B cell (primary cell): ENCODE data around the gene GALC. TPM values are rescaled to one million over a fixed set of nuclear protein-coding genes. Genes with fewer than 3 reads are reported as not detected.

Experiments used
- ATAC-seq: fragments of 200-7000 bp; cut with Tn5 transposase; one replicate; pipeline ENCODE4 v1.10.0; 2021; ENCODE audit warnings: low read depth, mild to moderate bottlenecking, moderate number of reproducible peaks, moderate library complexity
- CTCF ChIA-PET: fragments of 350-600 bp; sonication (Branson Sonifier 250); formaldehyde crosslinking; loops from one replicate; lab custom pipeline; 2021; ENCODE audit warnings: antibody characterized with exemption, inconsistent platforms; lab: Charles Lee
- POLR2A ChIA-PET: fragments of 350-600 bp; sonication (Branson Sonifier 250); formaldehyde crosslinking; loops from one replicate; lab custom pipeline; 2021; ENCODE audit warnings: antibody characterized with exemption; lab: Charles Lee
- DNase-seq: peaks from one replicate; pipeline ENCODE4 v3.0.0; 2013
- H2AFZ ChIP-seq: 2 replicates; pipeline ENCODE4 v1.6.1; 2012; ENCODE audit warnings: mild to moderate bottlenecking, low read depth, low read length; ENCODE audit not compliant: insufficient read depth, poor library complexity, severe bottlenecking
- H3K27ac ChIP-seq, 2 donors: 1 replicate in 1 of 2; 2 replicates in 1 of 2; pipeline ENCODE4 v1.5.1; 2012 to 2013; ENCODE audit warnings: low read length in 2 of 2, mild to moderate bottlenecking in 2 of 2, moderate library complexity in 1 of 2
- H3K27me3 ChIP-seq, 4 experiments: fragments of 200-600 bp in 1 of 4; sonication (generic) in 1 of 4; replicated peaks in 1 of 4; 1 replicate in 2 of 4; 2 replicates in 2 of 4; pipeline versions ENCODE4 v1.6.1 to v1.7.0; 2013 to 2016; ENCODE audit warnings: low read length in 3 of 4, mild to moderate bottlenecking in 2 of 4, mixed read lengths in 1 of 4, moderate library complexity in 1 of 4; ENCODE audit not compliant: insufficient read depth in 4 of 4, control insufficient read depth in 3 of 4; ENCODE audit errors: control extremely low read depth in 1 of 4
- H3K36me3 ChIP-seq, 2 experiments: replicated peaks in 1 of 2; 1 replicate in 1 of 2; 2 replicates in 1 of 2; pipeline versions ENCODE4 v1.6.1 to v1.7.1; 2013; ENCODE audit warnings: low read length in 1 of 2; ENCODE audit not compliant: insufficient read depth in 2 of 2, control insufficient read depth in 1 of 2; ENCODE audit errors: control extremely low read depth in 1 of 2, extremely low read depth in 1 of 2
- H3K4me1 ChIP-seq, 2 donors: fragments of 200-600 bp in 1 of 2; sonication (generic) in 1 of 2; 1 replicate in 1 of 2; 2 replicates in 1 of 2; pipeline versions ENCODE4 v1.5.1 to v1.6.1; 2013 to 2017; ENCODE audit warnings: low read length in 2 of 2; ENCODE audit not compliant: control insufficient read depth in 2 of 2, insufficient read depth in 2 of 2
- H3K4me2 ChIP-seq: replicated peaks from 2 replicates; pipeline ENCODE3; 2012; ENCODE audit warnings: mild to moderate bottlenecking, low read depth, low read length; ENCODE audit not compliant: poor library complexity, severe bottlenecking
- H3K4me3 ChIP-seq, 5 experiments: fragments of 200-600 bp in 1 of 5; sonication (generic) in 1 of 5; 1 replicate in 3 of 5; 2 replicates in 2 of 5; pipeline versions ENCODE4 v1.5.1 to v1.7.0; 2011 to 2016; ENCODE audit warnings: low read length in 4 of 5, mild to moderate bottlenecking in 4 of 5, low read depth in 2 of 5, control low read depth in 1 of 5, moderate library complexity in 1 of 5; ENCODE audit not compliant: insufficient read depth in 1 of 5; ENCODE audit errors: control extremely low read depth in 1 of 5, extremely low read depth in 1 of 5
- H3K79me2 ChIP-seq: fragments of 200-600 bp; sonication (generic); one replicate; pipeline ENCODE4 v1.6.0; 2016; ENCODE audit warnings: low read length; ENCODE audit not compliant: control insufficient read depth, insufficient read depth
- H3K9ac ChIP-seq: fragments of 200-600 bp; sonication (generic); 2 replicates; pipeline ENCODE4 v1.6.1; 2017; ENCODE audit warnings: mild to moderate bottlenecking, low read length, moderate library complexity
- H3K9me3 ChIP-seq, 3 donors: one replicate each; pipeline versions ENCODE4 v1.6.1 to v1.7.1; 2013; ENCODE audit warnings: low read length in 2 of 3; ENCODE audit not compliant: control insufficient read depth in 2 of 3, insufficient read depth in 1 of 3; ENCODE audit errors: control extremely low read depth in 1 of 3
- H4K20me1 ChIP-seq: 2 replicates; pipeline ENCODE4 v1.6.0; 2012; ENCODE audit warnings: mild to moderate bottlenecking, low read length; ENCODE audit not compliant: insufficient read depth, control insufficient read depth, poor library complexity, severe bottlenecking
- H3K27ac Mint-ChIP-seq: one replicate; pipeline ENCODE4 v1.8.0; 2021; ENCODE audit warnings: mixed read lengths
- H3K27me3 Mint-ChIP-seq: one replicate; pipeline ENCODE4 v1.8.0; 2021; ENCODE audit warnings: mixed read lengths
- H3K4me1 Mint-ChIP-seq: one replicate; pipeline ENCODE4 v1.8.0; 2021; ENCODE audit warnings: mixed read lengths
- H3K4me3 Mint-ChIP-seq: one replicate; pipeline ENCODE4 v1.8.0; 2021; ENCODE audit warnings: mixed read lengths
- H3K9me3 Mint-ChIP-seq: one replicate; pipeline ENCODE4 v1.8.0; 2022; ENCODE audit warnings: mixed read lengths; ENCODE audit not compliant: insufficient read depth
- EZH2 ChIP-seq: IDR thresholded peaks from 2 replicates; pipeline ENCODE4 v1.6.1; 2012; ENCODE audit warnings: borderline replicate concordance, low read depth, mild to moderate bottlenecking, moderate library complexity, low read length; ENCODE audit not compliant: insufficient read depth, poor library complexity, severe bottlenecking
- WGBS: methylation state at CpG from one replicate; pipeline ENCODE4 v1.1.5; 2013; ENCODE audit warnings: missing lambda C conversion rate; ENCODE audit not compliant: insufficient coverage; 5-methylcytosine and 5-hydroxymethylcytosine counted together
- intact Hi-C: fragments of 100-400 bp; cut with micrococcal nuclease; formaldehyde crosslinking; loops from one replicate; pipeline ENCODE4 v1.10.0; 2022
- polyA plus RNA-seq: library from polyadenylated mRNA; depleted of rRNA; stranded (reverse); fragments of >200 nt; gene quantifications from 2 replicates; pipeline ENCODE4 v1.2.3, GENCODE V29; 2012
- total RNA-seq, 2 donors: library from RNA; stranded (reverse); fragments of 120-200 nt in 1 of 2; gene quantifications; 1 replicate in 1 of 2; 2 replicates in 1 of 2; pipeline versions ENCODE4 v1.2.3 to v1.2.4, GENCODE V29; 2013 to 2022
- TF ChIP-seq, protein P1 (sequence below): fragments of 200-600 bp; IDR thresholded peaks from one replicate; pipeline ENCODE4 v1.8.0; 2022; ENCODE audit warnings: antibody characterized with exemption, mild to moderate bottlenecking

Gene GALC
- total and polyA plus RNA-seq, 2 donors (not counting 1 experiment from before 2014, with no cell fraction given) = 4.9 to 17.8 TPM

GRCh38 chr14:87908550-87908949 lies 84.4 kb downstream of the GALC start:
- intact Hi-C loops = no loop called here

DNA sequence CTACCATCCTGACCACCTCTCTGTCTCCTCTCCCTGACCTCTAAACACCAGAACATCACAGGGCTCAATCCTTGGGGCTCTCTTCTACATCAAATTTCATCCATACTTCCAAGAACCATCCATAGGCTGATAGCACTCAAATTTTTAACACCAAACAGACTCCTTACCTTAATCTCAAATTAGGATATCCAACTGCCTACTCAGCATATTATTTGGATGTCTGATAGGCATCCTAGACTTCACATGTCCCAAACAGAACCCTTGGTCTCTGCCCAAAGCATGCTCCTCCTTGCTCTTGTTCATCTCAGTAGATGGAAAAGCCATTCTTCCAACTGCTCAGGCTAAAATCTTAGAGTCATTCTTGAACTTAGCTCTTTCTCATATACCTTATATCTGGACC lies 91.3 kb downstream of the GALC start:
- Mint-ChIP-seq H3K9me3 (no peaks in the 10 kb centered on the region), H3K4me1 (no peaks in the 10 kb centered on the region), H3K4me3 (no peak overlapping the region), H3K27me3 (peaks cover 16% of the 10 kb centered on the region), H3K27ac (no peak overlapping the region)
- H3K79me2 ChIP-seq = no peaks in the 10 kb centered on the region
- H3K27ac ChIP-seq = no peak overlapping the region
- ChIA-PET POLR2A (no interaction called here), CTCF (no interaction called here)
- DNase-seq (no peak), ATAC-seq (no peak)
- H2AFZ ChIP-seq = no peak overlapping the region
- no peaks in the 10 kb centered on the region for H3K36me3 ChIP-seq
- no peaks in the 10 kb centered on the region for H3K4me1 ChIP-seq
- no peaks in the 10 kb centered on the region for H4K20me1 ChIP-seq
- peaks cover 0 to 13% (median 6%) of the 10 kb centered on the region in 4 experiments for H3K27me3 ChIP-seq
- intact Hi-C loops = no loop called here
- H3K4me3 ChIP-seq = no peak overlapping the region
- no peaks in the 10 kb centered on the region for H3K9me3 ChIP-seq
- no peak overlapping the region for H3K4me2 ChIP-seq
- no peak overlapping the region for H3K9ac ChIP-seq
- no peak for TF ChIP-seq EZH2
- TF ChIP-seq, protein P1, sequence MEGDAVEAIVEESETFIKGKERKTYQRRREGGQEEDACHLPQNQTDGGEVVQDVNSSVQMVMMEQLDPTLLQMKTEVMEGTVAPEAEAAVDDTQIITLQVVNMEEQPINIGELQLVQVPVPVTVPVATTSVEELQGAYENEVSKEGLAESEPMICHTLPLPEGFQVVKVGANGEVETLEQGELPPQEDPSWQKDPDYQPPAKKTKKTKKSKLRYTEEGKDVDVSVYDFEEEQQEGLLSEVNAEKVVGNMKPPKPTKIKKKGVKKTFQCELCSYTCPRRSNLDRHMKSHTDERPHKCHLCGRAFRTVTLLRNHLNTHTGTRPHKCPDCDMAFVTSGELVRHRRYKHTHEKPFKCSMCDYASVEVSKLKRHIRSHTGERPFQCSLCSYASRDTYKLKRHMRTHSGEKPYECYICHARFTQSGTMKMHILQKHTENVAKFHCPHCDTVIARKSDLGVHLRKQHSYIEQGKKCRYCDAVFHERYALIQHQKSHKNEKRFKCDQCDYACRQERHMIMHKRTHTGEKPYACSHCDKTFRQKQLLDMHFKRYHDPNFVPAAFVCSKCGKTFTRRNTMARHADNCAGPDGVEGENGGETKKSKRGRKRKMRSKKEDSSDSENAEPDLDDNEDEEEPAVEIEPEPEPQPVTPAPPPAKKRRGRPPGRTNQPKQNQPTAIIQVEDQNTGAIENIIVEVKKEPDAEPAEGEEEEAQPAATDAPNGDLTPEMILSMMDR = no peak

More at GRCh38 chr14:87908550-87908949, 84.4 kb downstream of the GALC start:
- no peak for TF ChIP-seq EZH2
- TF ChIP-seq, protein P1 = no peak
- 80% methylated on average over 1 of the region's 5 CpGs for WGBS
- CTCF ChIA-PET = interaction anchor here (0.7 kb wide), 1 partner anchor 10 kb away, joined by 3 read pairs; no protein-coding TSS in a partner anchor
- no peak overlapping the region for H2AFZ ChIP-seq
- peaks cover 12% of the 10 kb centered on the region for H3K27me3 Mint-ChIP-seq
- no peaks in the 10 kb centered on the region for H3K4me1 ChIP-seq
- no peaks in the 10 kb centered on the region for H3K4me1 Mint-ChIP-seq
- H3K27me3 ChIP-seq = peaks cover 0 to 2% (median 0%) of the 10 kb centered on the region in 4 experiments
- H3K36me3 ChIP-seq = no peaks in the 10 kb centered on the region
- DNase-seq (no peak), ATAC-seq (no peak)
- peaks cover 10% of the 10 kb centered on the region for H3K9me3 Mint-ChIP-seq
- H3K9me3 ChIP-seq = peaks cover 0 to 13% (median 4%) of the 10 kb centered on the region in 3 donors
- no peak overlapping the region for H3K4me3 Mint-ChIP-seq
- H3K79me2 ChIP-seq = no peaks in the 10 kb centered on the region
- H4K20me1 ChIP-seq = no peaks in the 10 kb centered on the region
- no peak overlapping the region for H3K9ac ChIP-seq
- no peak overlapping the region for H3K4me3 ChIP-seq
- H3K4me2 ChIP-seq = no peak overlapping the region
- no peak overlapping the region for H3K27ac ChIP-seq
- H3K27ac Mint-ChIP-seq = no peak overlapping the region
- POLR2A ChIA-PET = no interaction called here
